Pancreas (tissue), 10 donors: ENCODE data around the gene SH3RF3. TPM values are rescaled to one million over a fixed set of nuclear protein-coding genes. Genes with fewer than 3 reads are reported as not detected.

Source experiments
- ATAC-seq, 4 donors: fragments of 200-7000 bp; cut with Tn5 transposase; one replicate each; pipeline versions ENCODE4 v1.8.0 to v1.9.1; 2020; ENCODE audit warnings: mild to moderate bottlenecking in 4 of 4, moderate library complexity in 4 of 4
- DNase-seq, 6 donors: peaks; one replicate each; pipeline ENCODE4 v3.0.0-alpha.2; 2020
- FAIRE-seq: peaks from 2 replicates; lab custom pipeline; 2012; peaks lifted over from hg19 to GRCh38; lab: Jason Lieb, UNC
- H3K27ac ChIP-seq, 4 donors: fragments of 200-600 bp; sonication (generic); 1 replicate in 3 of 4; 2 replicates in 1 of 4; pipeline versions ENCODE4 v1.5.0 to v1.8.0; 2020
- H3K27me3 ChIP-seq, 4 donors: fragments of 200-600 bp; one replicate each; pipeline ENCODE4 v1.8.0; 2021
- H3K36me3 ChIP-seq, 3 donors: fragments of 200-600 bp; sonication (generic) in 1 of 3; one replicate each; pipeline versions ENCODE4 v1.5.0 to v1.8.0; 2020 to 2021
- H3K4me1 ChIP-seq, 3 donors: fragments of 200-600 bp; one replicate each; pipeline ENCODE4 v1.8.0; 2021
- H3K4me3 ChIP-seq, 4 donors: fragments of 200-600 bp; sonication (generic) in 2 of 4; one replicate each; pipeline versions ENCODE4 v1.5.0 to v1.8.0; 2020 to 2021
- H3K9me3 ChIP-seq, 4 donors: fragments of 200-600 bp; one replicate each; pipeline ENCODE4 v1.8.0; 2021
- WGBS, 2 donors: extraction: QIAGEN DNeasy Blood & Tissue Kit; methylation state at CpG; one replicate each; pipeline ENCODE4 v1.1.7; 2013; 5-methylcytosine and 5-hydroxymethylcytosine counted together
- intact Hi-C, 3 donors: fragments of 100-400 bp; cut with DNase I; formaldehyde crosslinking; loops; one replicate each; pipeline versions ENCODE4 v1.11.1 to v1.14.2; 2022
- polyA plus RNA-seq, 2 donors: library from polyadenylated mRNA; stranded (reverse); fragments of 200-250 nt; gene quantifications; one replicate each; pipeline ENCODE4 v1.2.3, GENCODE V29; 2013
- total RNA-seq, 6 donors: library from RNA; stranded (reverse); fragmentation: NEBNext Ultra II Directional in 4 of 6; extraction: Animal tissue kit (Norgen Biotek cat#: 25700) in 4 of 6; gene quantifications; one replicate each; pipeline versions ENCODE4 v1.2.1 to v1.2.4, GENCODE V29; 2021 to 2023
- TF ChIP-seq, protein P1 (sequence below), 4 donors: fragments of 200-600 bp; sonication (generic) in 3 of 4; IDR thresholded peaks; one replicate each; pipeline versions ENCODE4 v1.5.0 to v1.8.0; 2021; ENCODE audit warnings: antibody characterized with exemption in 4 of 4
- donor health status: healthy with polysubstance abuse.
- donor health status: DM: no; HTN: no; CAD: no; lungs with moderate emphysema.
- donor health status: DM: no; HTN: no; CAD: no.
- donor health status: control.
- donor health status: control.
- donor health status: Bipolar disorder and iron deficiency.
- donor health status: DM: yes; HTN: yes; CAD: no.
- donor health status: DM: no; HTN: no; CAD: no.
- donor health status: DM: no; HTN: no; CAD: no.
- donor health status: DM: yes; HTN: yes; CAD: no.

The SH3RF3 gene
- total and polyA plus RNA-seq, 8 donors = 1.1 to 3.5 (median 1.8) TPM

DNA sequence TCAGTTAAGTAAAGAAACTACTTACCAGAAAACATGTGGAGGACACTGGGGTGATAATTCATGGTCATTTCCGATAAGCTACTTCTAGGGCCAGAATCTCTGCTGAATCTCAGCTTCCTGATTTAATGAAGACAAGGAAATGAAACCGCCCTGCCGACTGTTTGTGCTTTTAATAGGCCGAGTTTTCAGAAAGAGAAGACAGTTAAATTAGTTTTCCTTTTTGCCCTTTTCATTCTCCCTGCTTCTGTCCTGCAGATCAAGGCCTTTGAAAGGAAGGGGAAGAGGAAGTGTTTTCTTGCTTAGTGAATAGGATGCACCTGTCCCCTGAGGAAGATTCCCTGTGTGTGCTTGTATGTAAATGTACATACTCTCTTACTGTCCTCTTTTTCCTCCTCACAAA lies 126.6 kb downstream of the SH3RF3 start:
- 67 to 76% methylated on average over 4 of the region's 4 CpGs for WGBS, 2 donors
- FAIRE-seq = no peak
- no peak overlapping the region for H3K4me3 ChIP-seq
- DNase-seq = no peak
- H3K27ac ChIP-seq = peak overlapping the region in 2 of 4 donors; percentile 18 to 27
- TF ChIP-seq, protein P1, sequence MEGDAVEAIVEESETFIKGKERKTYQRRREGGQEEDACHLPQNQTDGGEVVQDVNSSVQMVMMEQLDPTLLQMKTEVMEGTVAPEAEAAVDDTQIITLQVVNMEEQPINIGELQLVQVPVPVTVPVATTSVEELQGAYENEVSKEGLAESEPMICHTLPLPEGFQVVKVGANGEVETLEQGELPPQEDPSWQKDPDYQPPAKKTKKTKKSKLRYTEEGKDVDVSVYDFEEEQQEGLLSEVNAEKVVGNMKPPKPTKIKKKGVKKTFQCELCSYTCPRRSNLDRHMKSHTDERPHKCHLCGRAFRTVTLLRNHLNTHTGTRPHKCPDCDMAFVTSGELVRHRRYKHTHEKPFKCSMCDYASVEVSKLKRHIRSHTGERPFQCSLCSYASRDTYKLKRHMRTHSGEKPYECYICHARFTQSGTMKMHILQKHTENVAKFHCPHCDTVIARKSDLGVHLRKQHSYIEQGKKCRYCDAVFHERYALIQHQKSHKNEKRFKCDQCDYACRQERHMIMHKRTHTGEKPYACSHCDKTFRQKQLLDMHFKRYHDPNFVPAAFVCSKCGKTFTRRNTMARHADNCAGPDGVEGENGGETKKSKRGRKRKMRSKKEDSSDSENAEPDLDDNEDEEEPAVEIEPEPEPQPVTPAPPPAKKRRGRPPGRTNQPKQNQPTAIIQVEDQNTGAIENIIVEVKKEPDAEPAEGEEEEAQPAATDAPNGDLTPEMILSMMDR (IDR thresholded peaks at IDR 0.05) = no peak
- no peaks in the 10 kb centered on the region for H3K9me3 ChIP-seq
- H3K27me3 ChIP-seq = peaks cover 0 to 3% (median 0%) of the 10 kb centered on the region in 4 donors
- ATAC-seq = peak in 2 of 4 donors; percentile 17 to 55
- peaks cover 0 to 4% (median 1%) of the 10 kb centered on the region in 3 donors for H3K4me1 ChIP-seq
- no peaks in the 10 kb centered on the region for H3K36me3 ChIP-seq
- intact Hi-C loops = no loop called here

DNA sequence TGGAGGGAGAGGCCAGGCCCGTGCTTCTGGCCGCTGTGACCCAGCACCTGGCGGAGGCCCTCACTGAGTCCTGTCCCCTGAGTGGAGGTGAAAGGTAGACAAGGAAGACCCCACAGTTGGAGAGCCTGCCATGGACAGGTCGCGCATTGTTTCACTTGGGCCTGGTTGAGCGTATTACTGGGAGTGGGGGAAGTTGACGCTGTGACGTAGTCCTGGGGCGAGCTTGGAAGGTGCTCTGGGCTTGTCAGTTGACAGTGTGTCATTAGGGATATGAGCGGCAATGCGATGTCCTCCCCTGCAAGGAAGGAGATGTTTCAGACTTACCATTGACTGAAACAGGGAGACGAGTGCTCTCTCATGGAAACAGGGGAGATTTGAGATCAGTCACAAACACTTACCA lies 127.1 kb downstream of the SH3RF3 start:
- Histone ChIP-seq H3K27ac (no peak overlapping the region), H3K27me3 (no peaks in the 10 kb centered on the region), H3K4me3 (no peak overlapping the region), H3K4me1 (peaks cover 0 to 8% (median 6%) of the 10 kb centered on the region in 3 donors), H3K9me3 (no peaks in the 10 kb centered on the region), H3K36me3 (no peaks in the 10 kb centered on the region)
- no peak for ATAC-seq
- no peak for FAIRE-seq
- no peak for DNase-seq
- TF ChIP-seq, protein P1 (IDR thresholded peaks at IDR 0.05) = no peak
- intact Hi-C loops = no loop called here
- 89 to 92% methylated on average over 12 of the region's 12 CpGs for WGBS, 2 donors

GRCh38 chr2:109256921-109257320 lies 127.9 kb downstream of the SH3RF3 start:
- no peak for ATAC-seq
- TF ChIP-seq, protein P1 (IDR thresholded peaks at IDR 0.05) = no peak
- Histone ChIP-seq H3K36me3 (no peaks in the 10 kb centered on the region), H3K4me1 (peaks cover 0 to 13% (median 11%) of the 10 kb centered on the region in 3 donors), H3K9me3 (no peaks in the 10 kb centered on the region), H3K27me3 (no peaks in the 10 kb centered on the region), H3K4me3 (no peak overlapping the region), H3K27ac (no peak overlapping the region)
- no peak for DNase-seq
- no peak for FAIRE-seq
- intact Hi-C loops = no loop called here
- 81 to 83% methylated on average over 7 of the region's 7 CpGs for WGBS, 2 donors

DNA sequence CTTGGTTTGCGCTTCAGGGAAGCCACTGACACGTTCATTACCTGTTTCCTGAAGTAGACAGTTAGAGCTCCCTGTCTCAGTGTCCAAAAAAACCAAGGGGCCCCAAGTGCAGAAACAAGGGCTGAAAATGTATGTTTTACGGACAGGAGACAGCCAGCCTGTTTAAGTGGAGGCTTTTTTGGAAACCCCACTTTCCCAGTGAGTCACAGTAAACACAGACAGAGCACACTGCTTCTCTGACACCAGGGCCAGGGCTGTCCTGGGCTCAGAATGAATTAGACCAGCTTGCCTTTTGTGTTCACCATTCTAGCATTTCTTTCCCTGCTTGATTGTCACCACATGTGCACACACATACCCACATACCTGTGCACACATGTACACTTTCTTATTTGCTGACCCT lies 128.6 kb downstream of the SH3RF3 start:
- no peak for ATAC-seq
- TF ChIP-seq, protein P1 (IDR thresholded peaks at IDR 0.05) = no peak
- 87 to 94% methylated on average over 3 of the region's 3 CpGs for WGBS, 2 donors
- no peaks in the 10 kb centered on the region for H3K36me3 ChIP-seq
- no peak for DNase-seq
- no peak for FAIRE-seq
- H3K4me3 ChIP-seq = no peak overlapping the region
- no peaks in the 10 kb centered on the region for H3K9me3 ChIP-seq
- no peaks in the 10 kb centered on the region for H3K27me3 ChIP-seq
- intact Hi-C loops = no loop called here
- peaks cover 0 to 13% (median 11%) of the 10 kb centered on the region in 3 donors for H3K4me1 ChIP-seq
- no peak overlapping the region for H3K27ac ChIP-seq

GRCh38 chr2:109258376-109258775 lies 129.4 kb downstream of the SH3RF3 start:
- intact Hi-C loops = no loop called here
- DNase-seq (no peak), ATAC-seq (no peak), FAIRE-seq (no peak)
- no peak overlapping the region for H3K4me3 ChIP-seq
- WGBS, 2 donors = 86 to 87% methylated on average over 9 of the region's 9 CpGs
- no peaks in the 10 kb centered on the region for H3K36me3 ChIP-seq
- H3K27me3 ChIP-seq = no peaks in the 10 kb centered on the region
- peaks cover 0 to 13% (median 11%) of the 10 kb centered on the region in 3 donors for H3K4me1 ChIP-seq
- no peaks in the 10 kb centered on the region for H3K9me3 ChIP-seq
- TF ChIP-seq, protein P1 (IDR thresholded peaks at IDR 0.05) = no peak
- H3K27ac ChIP-seq = no peak overlapping the region
